Measurements from ENCODE around the gene LIG1. TPM values are rescaled to one million over a fixed set of nuclear protein-coding genes. Genes with fewer than 3 reads are reported as not detected.

Gene LIG1
- total and polyA plus RNA-seq, 2 of the 13 experiments (the other 11 are each of a cell fraction or from before 2014, with no cell fraction given) = 20.1 to 64.4 TPM

- BruUV-seq (replicated peaks) = no TSS peak
- Histone ChIP-seq H3K36me3 (replicated peaks in 1 of 2; ENCODE audit: control insufficient read depth in 1 of 2, insufficient read depth in 2 of 2, low read length in 2 of 2) (no peaks in the 10 kb centered on the region), H2AFZ (ENCODE audit: low read length) (no peak overlapping the region), H3K9ac (ENCODE audit: insufficient read depth, low read depth, low read length) (no peak overlapping the region), H3K79me2 (ENCODE audit: insufficient read depth, low read length) (no peaks in the 10 kb centered on the region), H3K4me3 (replicated peaks in 1 of 3; ENCODE audit: insufficient read depth in 1 of 3, low read depth in 2 of 3, low read length in 3 of 3) (no peak overlapping the region), H3K9me3 (ENCODE audit: low read length) (no peaks in the 10 kb centered on the region), H3K27me3 (ENCODE audit: control insufficient read depth in 1 of 2, insufficient read depth in 2 of 2, low read length in 2 of 2) (no peaks in the 10 kb centered on the region), H3K27ac (ENCODE audit: extremely low read length, insufficient read depth, low read length) (no peak overlapping the region), H3K4me1 (ENCODE audit: insufficient read depth, low read length) (no peaks in the 10 kb centered on the region), H3K4me2 (ENCODE audit: low read depth, low read length) (no peak overlapping the region), H4K20me1 (ENCODE audit: insufficient read depth, low read length) (no peaks in the 10 kb centered on the region)
- ATAC-seq (no peak), FAIRE-seq (no peak), DNase-seq (ENCODE audit: low spot score) (no peak)
- POLR2A ChIA-PET = no interaction called here
- TF ChIP-seq CC2D1A (CRISPR knock-in tag; IDR thresholded peaks at IDR 0.05) = no peak
- no peak for TF ChIP-seq SRSF9 (IDR thresholded peaks at IDR 0.05; ENCODE audit: borderline replicate concordance, insufficient read depth, low read depth, low read length, poor library complexity, severe bottlenecking)
- TF ChIP-seq AGO2 (optimal IDR thresholded peaks at IDR 0.05; ENCODE audit: low read depth, low read length) = no peak
- no peak for TF ChIP-seq BRF2 (CRISPR knock-in tag; IDR thresholded peaks at IDR 0.05)
- TF ChIP-seq HOMEZ (CRISPR knock-in tag; IDR thresholded peaks at IDR 0.05; ENCODE audit: low read depth) = no peak
- TF ChIP-seq UBTF (CRISPR knock-in tag; IDR thresholded peaks at IDR 0.05) = no peak
- TF ChIP-seq NFIB (CRISPR knock-in tag; IDR thresholded peaks at IDR 0.05; ENCODE audit: borderline replicate concordance) = no peak
- no peak for TF ChIP-seq ZHX2 (IDR thresholded peaks at IDR 0.05; ENCODE audit: low read depth)
- no peak for TF ChIP-seq ZHX2 (CRISPR knock-in tag; IDR thresholded peaks at IDR 0.05; ENCODE audit: borderline replicate concordance)
- no peak for TF ChIP-seq PAF1 (CRISPR knock-in tag; IDR thresholded peaks at IDR 0.05)
- TF ChIP-seq PLRG1 (conservative IDR thresholded peaks at IDR 0.05) = no peak
- no peak for TF ChIP-seq IRF1 (CRISPR knock-in tag; IDR thresholded peaks at IDR 0.05; ENCODE audit: low read depth)
- no peak for TF ChIP-seq ZSCAN22 (CRISPR knock-in tag; IDR thresholded peaks at IDR 0.05)
- in situ Hi-C loops (cut with HindIII; ENCODE audit: extremely low pct_ligation_motif_present, low pct_unique_long_range_greater_than_20kb) = no loop called here
- WGBS (ENCODE audit: low lambda C conversion rate) = 46% methylated on average over 2 of the region's 2 CpGs
- CTCF ChIA-PET (ENCODE audit: low intra/inter-chr PET ratio, low total read pairs) = no interaction called here
- intact Hi-C loops (cut with micrococcal nuclease; ENCODE audit: unreplicated experiment) = no loop called here
Measured at GRCh38 chr19:48069435-48069834, 100.7 kb downstream of the LIG1 start.
